HEK293 (cell line): ENCODE measurements around the gene PERM1.

ENCODE experiments used
- CTCF ChIA-PET: fragments of 350-600 bp; formaldehyde crosslinking; extraction: SDS; loops from one replicate; lab custom pipeline; 2021; ENCODE audit warnings: antibody characterized with exemption; lab: Yijun Ruan, JAX
- POLR2A ChIA-PET: fragments of 300-600 bp; formaldehyde crosslinking; extraction: SDS; loops from one replicate; lab custom pipeline; 2020; ENCODE audit warnings: antibody characterized with exemption, inconsistent platforms; lab: Yijun Ruan, JAX
- H3K27ac ChIP-seq: fragments of 200-500 bp; sonication (Bioruptor generic); 2 replicates; pipeline ENCODE4 v1.5.1; 2014; ENCODE audit warnings: low read depth, low read length, control low read depth, inconsistent platforms; ENCODE audit errors: extremely low read depth
- H3K36me3 ChIP-seq, 2 experiments: fragments of 200-500 bp in 1 of 2; sonication (Bioruptor generic) in 1 of 2; 1 replicate in 1 of 2; 2 replicates in 1 of 2; pipeline ENCODE4 v1.5.1; 2014 to 2017; ENCODE audit warnings: inconsistent platforms in 2 of 2, low read length in 2 of 2; ENCODE audit not compliant: control insufficient read depth in 2 of 2, insufficient read depth in 1 of 2
- H3K4me1 ChIP-seq: fragments of 200-500 bp; sonication (Bioruptor generic); 2 replicates; pipeline ENCODE4 v1.5.1; 2014; ENCODE audit warnings: mild to moderate bottlenecking, low read length, inconsistent platforms; ENCODE audit not compliant: control insufficient read depth, insufficient read depth
- H3K4me3 ChIP-seq: 2 replicates; pipeline ENCODE4 v1.5.1; 2011; ENCODE audit warnings: low read depth, mild to moderate bottlenecking, control low read depth, low read length, moderate library complexity
- H3K9me3 ChIP-seq: fragments of 200-500 bp; sonication (Bioruptor generic); 2 replicates; pipeline ENCODE4 v1.5.1; 2014; ENCODE audit warnings: low read depth, low read length, inconsistent platforms; ENCODE audit not compliant: control insufficient read depth, insufficient read depth
- HOXD13 ChIP-seq: sonication (generic); formaldehyde crosslinking; IDR thresholded peaks from 2 replicates; pipeline ENCODE4 v1.8.0; 2022; ENCODE audit warnings: missing genetic modification reagents, borderline replicate concordance
- KLF10 ChIP-seq: fragments of 450-650 bp; IDR thresholded peaks from 2 replicates; pipeline ENCODE4 v1.5.1; 2018; ENCODE audit warnings: missing biosample characterization, mild to moderate bottlenecking, missing genetic modification characterization
- KLF7 ChIP-seq: fragments of 450-650 bp; formaldehyde crosslinking; IDR thresholded peaks from 2 replicates; pipeline ENCODE4 v1.5.1; 2016; ENCODE audit warnings: missing biosample characterization, missing genetic modification characterization, borderline replicate concordance
- OSR2 ChIP-seq: fragments of 450-650 bp; formaldehyde crosslinking; IDR thresholded peaks from 2 replicates; pipeline ENCODE4 v1.5.1; 2016; ENCODE audit warnings: missing biosample characterization, missing genetic modification characterization
- SP2 ChIP-seq: fragments of 450-650 bp; formaldehyde crosslinking; IDR thresholded peaks from 2 replicates; pipeline ENCODE4 v1.5.1; 2016; ENCODE audit warnings: missing biosample characterization, missing genetic modification characterization
- WT1 ChIP-seq: fragments of 450-650 bp; formaldehyde crosslinking; IDR thresholded peaks from 2 replicates; pipeline ENCODE4 v1.5.1; 2016; ENCODE audit warnings: missing biosample characterization, missing genetic modification characterization
- YY2 ChIP-seq: fragments of 450-650 bp; formaldehyde crosslinking; IDR thresholded peaks from 2 replicates; pipeline ENCODE4 v1.5.1; 2016; ENCODE audit warnings: missing biosample characterization, missing genetic modification characterization
- ZNF16 ChIP-seq: fragments of 450-650 bp; formaldehyde crosslinking; IDR thresholded peaks from 2 replicates; pipeline ENCODE4 v1.5.1; 2016; ENCODE audit warnings: low read depth, missing biosample characterization, missing genetic modification characterization
- ZNF169 ChIP-seq: fragments of 450-650 bp; formaldehyde crosslinking; IDR thresholded peaks from 2 replicates; pipeline ENCODE4 v1.5.1; 2016; ENCODE audit warnings: missing biosample characterization, missing genetic modification characterization
- ZNF223 ChIP-seq: fragments of 450-650 bp; formaldehyde crosslinking; IDR thresholded peaks from 2 replicates; pipeline ENCODE4 v1.5.1; 2016; ENCODE audit warnings: missing biosample characterization, missing genetic modification characterization
- ZNF416 ChIP-seq: fragments of 450-650 bp; formaldehyde crosslinking; IDR thresholded peaks from 2 replicates; pipeline ENCODE4 v1.5.1; 2016; ENCODE audit warnings: missing biosample characterization, missing genetic modification characterization
- ZNF624 ChIP-seq: fragments of 450-650 bp; formaldehyde crosslinking; IDR thresholded peaks from 2 replicates; pipeline ENCODE4 v1.5.1; 2017; ENCODE audit warnings: missing biosample characterization, missing genetic modification characterization
- TF ChIP-seq, protein P1 (sequence below): fragments of 450-650 bp; formaldehyde crosslinking; IDR thresholded peaks from 2 replicates; pipeline ENCODE4 v1.5.1; 2016; ENCODE audit warnings: missing biosample characterization, missing genetic modification characterization, borderline replicate concordance
- TF ChIP-seq, protein P2 (sequence below): fragments of 450-650 bp; formaldehyde crosslinking; IDR thresholded peaks from 2 replicates; pipeline ENCODE4 v1.5.1; 2016; ENCODE audit warnings: missing biosample characterization, missing genetic modification characterization
- TF ChIP-seq, protein P3 (sequence below): fragments of 450-650 bp; formaldehyde crosslinking; IDR thresholded peaks from 2 replicates; pipeline ENCODE4 v1.5.1; 2017; ENCODE audit warnings: missing biosample characterization, missing genetic modification characterization
- TF ChIP-seq, protein P4 (sequence below): fragments of 450-650 bp; formaldehyde crosslinking; IDR thresholded peaks from 2 replicates; pipeline ENCODE4 v1.5.1; 2016; ENCODE audit warnings: missing biosample characterization, missing genetic modification characterization
- TF ChIP-seq, protein P5 (sequence below): fragments of 450-650 bp; formaldehyde crosslinking; IDR thresholded peaks from 2 replicates; pipeline ENCODE4 v1.5.1; 2016; ENCODE audit warnings: missing biosample characterization, missing genetic modification characterization

The PERM1 gene

DNA sequence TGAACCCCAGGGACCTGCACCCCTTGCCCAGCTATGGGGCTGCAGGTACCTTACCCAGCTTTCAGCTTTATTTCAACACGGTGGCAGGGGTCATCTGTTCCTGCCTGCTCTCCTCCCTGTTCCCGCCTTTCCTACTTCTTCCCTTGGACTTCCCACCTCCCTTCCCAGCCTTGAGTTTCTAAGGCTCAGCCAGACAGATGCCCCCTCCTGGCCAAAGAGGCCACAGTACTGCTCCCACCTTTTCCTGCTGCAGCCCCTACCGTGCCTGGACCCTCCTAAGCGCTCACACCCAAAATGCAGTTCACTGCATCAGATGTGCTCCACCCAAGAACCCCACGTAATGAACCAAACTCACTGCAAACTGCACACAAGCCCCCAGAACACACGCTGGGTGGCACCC lies 30.5 kb downstream of the PERM1 start (continued):
- TF ChIP-seq, protein P1, sequence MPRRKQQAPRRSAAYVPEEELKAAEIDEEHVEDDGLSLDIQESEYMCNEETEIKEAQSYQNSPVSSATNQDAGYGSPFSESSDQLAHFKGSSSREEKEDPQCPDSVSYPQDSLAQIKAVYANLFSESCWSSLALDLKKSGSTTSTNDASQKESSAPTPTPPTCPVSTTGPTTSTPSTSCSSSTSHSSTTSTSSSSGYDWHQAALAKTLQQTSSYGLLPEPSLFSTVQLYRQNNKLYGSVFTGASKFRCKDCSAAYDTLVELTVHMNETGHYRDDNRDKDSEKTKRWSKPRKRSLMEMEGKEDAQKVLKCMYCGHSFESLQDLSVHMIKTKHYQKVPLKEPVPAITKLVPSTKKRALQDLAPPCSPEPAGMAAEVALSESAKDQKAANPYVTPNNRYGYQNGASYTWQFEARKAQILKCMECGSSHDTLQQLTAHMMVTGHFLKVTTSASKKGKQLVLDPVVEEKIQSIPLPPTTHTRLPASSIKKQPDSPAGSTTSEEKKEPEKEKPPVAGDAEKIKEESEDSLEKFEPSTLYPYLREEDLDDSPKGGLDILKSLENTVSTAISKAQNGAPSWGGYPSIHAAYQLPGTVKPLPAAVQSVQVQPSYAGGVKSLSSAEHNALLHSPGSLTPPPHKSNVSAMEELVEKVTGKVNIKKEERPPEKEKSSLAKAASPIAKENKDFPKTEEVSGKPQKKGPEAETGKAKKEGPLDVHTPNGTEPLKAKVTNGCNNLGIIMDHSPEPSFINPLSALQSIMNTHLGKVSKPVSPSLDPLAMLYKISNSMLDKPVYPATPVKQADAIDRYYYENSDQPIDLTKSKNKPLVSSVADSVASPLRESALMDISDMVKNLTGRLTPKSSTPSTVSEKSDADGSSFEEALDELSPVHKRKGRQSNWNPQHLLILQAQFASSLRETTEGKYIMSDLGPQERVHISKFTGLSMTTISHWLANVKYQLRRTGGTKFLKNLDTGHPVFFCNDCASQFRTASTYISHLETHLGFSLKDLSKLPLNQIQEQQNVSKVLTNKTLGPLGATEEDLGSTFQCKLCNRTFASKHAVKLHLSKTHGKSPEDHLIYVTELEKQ (tag by site-specific recombination) = no peak
- no peak for TF ChIP-seq KLF10 (tag by site-specific recombination)
- no peak for TF ChIP-seq KLF7 (tag by site-specific recombination)
- TF ChIP-seq, protein P2, sequence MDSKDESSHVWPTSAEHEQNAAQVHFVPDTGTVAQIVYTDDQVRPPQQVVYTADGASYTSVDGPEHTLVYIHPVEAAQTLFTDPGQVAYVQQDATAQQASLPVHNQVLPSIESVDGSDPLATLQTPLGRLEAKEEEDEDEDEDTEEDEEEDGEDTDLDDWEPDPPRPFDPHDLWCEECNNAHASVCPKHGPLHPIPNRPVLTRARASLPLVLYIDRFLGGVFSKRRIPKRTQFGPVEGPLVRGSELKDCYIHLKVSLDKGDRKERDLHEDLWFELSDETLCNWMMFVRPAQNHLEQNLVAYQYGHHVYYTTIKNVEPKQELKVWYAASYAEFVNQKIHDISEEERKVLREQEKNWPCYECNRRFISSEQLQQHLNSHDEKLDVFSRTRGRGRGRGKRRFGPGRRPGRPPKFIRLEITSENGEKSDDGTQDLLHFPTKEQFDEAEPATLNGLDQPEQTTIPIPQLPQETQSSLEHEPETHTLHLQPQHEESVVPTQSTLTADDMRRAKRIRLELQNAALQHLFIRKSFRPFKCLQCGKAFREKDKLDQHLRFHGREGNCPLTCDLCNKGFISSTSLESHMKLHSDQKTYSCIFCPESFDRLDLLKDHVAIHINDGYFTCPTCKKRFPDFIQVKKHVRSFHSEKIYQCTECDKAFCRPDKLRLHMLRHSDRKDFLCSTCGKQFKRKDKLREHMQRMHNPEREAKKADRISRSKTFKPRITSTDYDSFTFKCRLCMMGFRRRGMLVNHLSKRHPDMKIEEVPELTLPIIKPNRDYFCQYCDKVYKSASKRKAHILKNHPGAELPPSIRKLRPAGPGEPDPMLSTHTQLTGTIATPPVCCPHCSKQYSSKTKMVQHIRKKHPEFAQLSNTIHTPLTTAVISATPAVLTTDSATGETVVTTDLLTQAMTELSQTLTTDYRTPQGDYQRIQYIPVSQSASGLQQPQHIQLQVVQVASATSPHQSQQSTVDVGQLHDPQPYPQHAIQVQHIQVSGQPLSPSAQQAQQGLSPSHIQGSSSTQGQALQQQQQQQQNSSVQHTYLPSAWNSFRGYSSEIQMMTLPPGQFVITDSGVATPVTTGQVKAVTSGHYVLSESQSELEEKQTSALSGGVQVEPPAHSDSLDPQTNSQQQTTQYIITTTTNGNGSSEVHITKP (tag by site-specific recombination) = no peak
- TF ChIP-seq ZNF169 = no peak
- TF ChIP-seq ZNF416 (tag by site-specific recombination) = no peak
- peak; percentile 28 for TF ChIP-seq SP2
- peak; percentile 28; the same call in 1 of the 2 replicates for TF ChIP-seq WT1 (tag by site-specific recombination)
- TF ChIP-seq OSR2 = no peak
- TF ChIP-seq ZNF624 = no peak
- peak; percentile 80 for TF ChIP-seq ZNF223 (tag by site-specific recombination)
- TF ChIP-seq, protein P3, sequence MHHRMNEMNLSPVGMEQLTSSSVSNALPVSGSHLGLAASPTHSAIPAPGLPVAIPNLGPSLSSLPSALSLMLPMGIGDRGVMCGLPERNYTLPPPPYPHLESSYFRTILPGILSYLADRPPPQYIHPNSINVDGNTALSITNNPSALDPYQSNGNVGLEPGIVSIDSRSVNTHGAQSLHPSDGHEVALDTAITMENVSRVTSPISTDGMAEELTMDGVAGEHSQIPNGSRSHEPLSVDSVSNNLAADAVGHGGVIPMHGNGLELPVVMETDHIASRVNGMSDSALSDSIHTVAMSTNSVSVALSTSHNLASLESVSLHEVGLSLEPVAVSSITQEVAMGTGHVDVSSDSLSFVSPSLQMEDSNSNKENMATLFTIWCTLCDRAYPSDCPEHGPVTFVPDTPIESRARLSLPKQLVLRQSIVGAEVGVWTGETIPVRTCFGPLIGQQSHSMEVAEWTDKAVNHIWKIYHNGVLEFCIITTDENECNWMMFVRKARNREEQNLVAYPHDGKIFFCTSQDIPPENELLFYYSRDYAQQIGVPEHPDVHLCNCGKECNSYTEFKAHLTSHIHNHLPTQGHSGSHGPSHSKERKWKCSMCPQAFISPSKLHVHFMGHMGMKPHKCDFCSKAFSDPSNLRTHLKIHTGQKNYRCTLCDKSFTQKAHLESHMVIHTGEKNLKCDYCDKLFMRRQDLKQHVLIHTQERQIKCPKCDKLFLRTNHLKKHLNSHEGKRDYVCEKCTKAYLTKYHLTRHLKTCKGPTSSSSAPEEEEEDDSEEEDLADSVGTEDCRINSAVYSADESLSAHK (tag by site-specific recombination) = no peak
- TF ChIP-seq, protein P4, sequence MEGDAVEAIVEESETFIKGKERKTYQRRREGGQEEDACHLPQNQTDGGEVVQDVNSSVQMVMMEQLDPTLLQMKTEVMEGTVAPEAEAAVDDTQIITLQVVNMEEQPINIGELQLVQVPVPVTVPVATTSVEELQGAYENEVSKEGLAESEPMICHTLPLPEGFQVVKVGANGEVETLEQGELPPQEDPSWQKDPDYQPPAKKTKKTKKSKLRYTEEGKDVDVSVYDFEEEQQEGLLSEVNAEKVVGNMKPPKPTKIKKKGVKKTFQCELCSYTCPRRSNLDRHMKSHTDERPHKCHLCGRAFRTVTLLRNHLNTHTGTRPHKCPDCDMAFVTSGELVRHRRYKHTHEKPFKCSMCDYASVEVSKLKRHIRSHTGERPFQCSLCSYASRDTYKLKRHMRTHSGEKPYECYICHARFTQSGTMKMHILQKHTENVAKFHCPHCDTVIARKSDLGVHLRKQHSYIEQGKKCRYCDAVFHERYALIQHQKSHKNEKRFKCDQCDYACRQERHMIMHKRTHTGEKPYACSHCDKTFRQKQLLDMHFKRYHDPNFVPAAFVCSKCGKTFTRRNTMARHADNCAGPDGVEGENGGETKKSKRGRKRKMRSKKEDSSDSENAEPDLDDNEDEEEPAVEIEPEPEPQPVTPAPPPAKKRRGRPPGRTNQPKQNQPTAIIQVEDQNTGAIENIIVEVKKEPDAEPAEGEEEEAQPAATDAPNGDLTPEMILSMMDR (tag by site-specific recombination) = peak; percentile 58
- no peak for TF ChIP-seq YY2 (tag by site-specific recombination)
- no peak for TF ChIP-seq HOXD13 (CRISPR knock-in tag)

DNA sequence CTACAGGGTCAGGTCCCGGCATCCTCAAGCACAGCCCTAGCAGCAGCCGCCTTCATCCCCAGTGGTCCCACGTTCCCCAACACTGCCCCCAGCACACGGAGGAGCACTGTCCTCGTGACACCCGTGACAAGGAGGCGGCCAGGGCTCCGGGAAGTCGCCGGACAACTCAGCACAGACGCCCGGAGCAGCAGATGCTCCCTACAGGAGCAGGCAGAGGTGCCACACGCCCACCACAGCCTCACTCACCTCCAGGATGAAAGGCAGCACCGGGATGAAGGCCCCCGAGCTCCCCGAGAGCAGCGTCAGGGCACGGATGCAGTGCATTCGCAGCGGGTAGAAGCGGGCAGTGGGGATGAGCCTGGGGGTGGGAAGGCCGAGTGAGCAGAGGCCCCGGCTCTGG lies 31.0 kb downstream of the PERM1 start:
- TF ChIP-seq, protein P5, sequence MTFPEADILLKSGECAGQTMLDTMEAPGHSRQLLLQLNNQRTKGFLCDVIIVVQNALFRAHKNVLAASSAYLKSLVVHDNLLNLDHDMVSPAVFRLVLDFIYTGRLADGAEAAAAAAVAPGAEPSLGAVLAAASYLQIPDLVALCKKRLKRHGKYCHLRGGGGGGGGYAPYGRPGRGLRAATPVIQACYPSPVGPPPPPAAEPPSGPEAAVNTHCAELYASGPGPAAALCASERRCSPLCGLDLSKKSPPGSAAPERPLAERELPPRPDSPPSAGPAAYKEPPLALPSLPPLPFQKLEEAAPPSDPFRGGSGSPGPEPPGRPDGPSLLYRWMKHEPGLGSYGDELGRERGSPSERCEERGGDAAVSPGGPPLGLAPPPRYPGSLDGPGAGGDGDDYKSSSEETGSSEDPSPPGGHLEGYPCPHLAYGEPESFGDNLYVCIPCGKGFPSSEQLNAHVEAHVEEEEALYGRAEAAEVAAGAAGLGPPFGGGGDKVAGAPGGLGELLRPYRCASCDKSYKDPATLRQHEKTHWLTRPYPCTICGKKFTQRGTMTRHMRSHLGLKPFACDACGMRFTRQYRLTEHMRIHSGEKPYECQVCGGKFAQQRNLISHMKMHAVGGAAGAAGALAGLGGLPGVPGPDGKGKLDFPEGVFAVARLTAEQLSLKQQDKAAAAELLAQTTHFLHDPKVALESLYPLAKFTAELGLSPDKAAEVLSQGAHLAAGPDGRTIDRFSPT (tag by site-specific recombination) = 0 out of 2 replicates have a peak, but pooled peaks have one; percentile 10
- no peak for TF ChIP-seq ZNF16
- H3K36me3 ChIP-seq = peaks cover 9 to 100% of the 10 kb centered on the region in 2 experiments; a peak in 2 of 3 replicates
- ChIA-PET CTCF (interaction anchor here (0.7 to 1.3 kb wide), 4 partner anchors 8 to 82 kb away, joined by 3 to 4 read pairs (median 4); no protein-coding TSS in a partner anchor), POLR2A (interaction anchor here (0.9 to 2.6 kb wide), 2 partner anchors 9 to 39 kb away, joined by 3 to 12 read pairs; no protein-coding TSS in a partner anchor)
- no peaks in the 10 kb centered on the region for H3K4me1 ChIP-seq
- H3K9me3 ChIP-seq = no peaks in the 10 kb centered on the region
- no peak overlapping the region for H3K4me3 ChIP-seq
- no peak overlapping the region for H3K27ac ChIP-seq
